Stimulated activated effector memory CD8-positive, alpha-beta T cell treated with anti-CD3 and anti-CD28 coated beads, Interleukin-12 subunit alpha, Interleukin-12 subunit beta, amount 100 ng/mL, for 72 hours (primary cell): ENCODE measurements around the gene CASP9.
"Not testable (repeated sequence)": the region's sequence is repeated elsewhere in the genome, so short reads cannot be mapped to it uniquely, and the experiment has no call there.

ENCODE experiments used
- ATAC-seq: fragments of 150-1000 bp; cut with Tn5 transposase; 2 replicates; pipeline ENCODE4 v1.10.0; 2021
- DNase-seq, 2 donors: peaks; one replicate each; pipeline ENCODE4 v3.0.0; 2021 to 2022; ENCODE audit warnings: low spot score in 2 of 2
- H3K27ac Mint-ChIP-seq: one replicate; pipeline ENCODE4 v1.8.0; 2022; ENCODE audit warnings: mild to moderate bottlenecking, mixed read lengths
- H3K36me3 Mint-ChIP-seq: one replicate; pipeline ENCODE4 v1.8.0; 2022; ENCODE audit warnings: mild to moderate bottlenecking, mixed read lengths
- H3K4me1 Mint-ChIP-seq: one replicate; pipeline ENCODE4 v1.8.0; 2022; ENCODE audit warnings: mixed read lengths
- H3K4me3 Mint-ChIP-seq: one replicate; pipeline ENCODE4 v1.8.0; 2022; ENCODE audit warnings: mild to moderate bottlenecking, mixed read lengths
- H3K9me3 Mint-ChIP-seq: one replicate; pipeline ENCODE4 v1.8.0; 2022; ENCODE audit warnings: mixed read lengths

The CASP9 gene

GRCh38 chr1:15489052-15489736 is 34.8 kb downstream of the CASP9 start:
- Mint-ChIP-seq H3K27ac (no peak overlapping the region), H3K4me1 (no peaks in the 10 kb centered on the region), H3K9me3 (no peaks in the 10 kb centered on the region), H3K4me3 (no peak overlapping the region), H3K36me3 (peaks cover 29% of the 10 kb centered on the region)
- no peak for ATAC-seq
- no peak for DNase-seq

DNA sequence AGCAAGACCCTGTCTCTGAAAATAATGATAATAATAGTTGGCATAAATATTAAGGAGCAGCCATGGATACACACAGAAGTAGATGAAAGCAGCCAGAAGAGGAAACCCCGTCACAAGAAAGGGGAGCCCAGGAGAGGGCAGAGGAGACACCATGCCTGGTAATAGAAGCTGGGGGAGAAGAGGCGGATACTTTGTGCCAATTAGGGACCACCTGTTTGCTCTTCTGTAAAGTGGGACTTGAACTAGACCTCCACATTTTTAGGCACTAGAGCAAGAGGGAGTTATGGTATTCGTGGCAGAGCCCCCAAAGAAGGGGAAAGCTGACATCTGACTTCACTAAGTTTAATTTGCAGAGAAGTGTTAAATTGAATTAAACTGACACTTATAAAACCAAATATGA is 35.6 kb downstream of the CASP9 start:
- DNase-seq: no peak
- no peak overlapping the region for H3K4me3 Mint-ChIP-seq
- no peaks in the 10 kb centered on the region for H3K9me3 Mint-ChIP-seq
- no peak overlapping the region for H3K27ac Mint-ChIP-seq
- peaks cover 21% of the 10 kb centered on the region for H3K36me3 Mint-ChIP-seq
- H3K4me1 Mint-ChIP-seq: no peaks in the 10 kb centered on the region
- no peak for ATAC-seq

GRCh38 chr1:15486844-15487610 is 37.0 kb downstream of the CASP9 start:
- H3K4me3 Mint-ChIP-seq, H3K4me1 Mint-ChIP-seq, DNase-seq, H3K27ac Mint-ChIP-seq, H3K9me3 Mint-ChIP-seq, ATAC-seq: not testable (repeated sequence)
- H3K36me3 Mint-ChIP-seq: peaks cover 10% of the 10 kb centered on the region

DNA sequence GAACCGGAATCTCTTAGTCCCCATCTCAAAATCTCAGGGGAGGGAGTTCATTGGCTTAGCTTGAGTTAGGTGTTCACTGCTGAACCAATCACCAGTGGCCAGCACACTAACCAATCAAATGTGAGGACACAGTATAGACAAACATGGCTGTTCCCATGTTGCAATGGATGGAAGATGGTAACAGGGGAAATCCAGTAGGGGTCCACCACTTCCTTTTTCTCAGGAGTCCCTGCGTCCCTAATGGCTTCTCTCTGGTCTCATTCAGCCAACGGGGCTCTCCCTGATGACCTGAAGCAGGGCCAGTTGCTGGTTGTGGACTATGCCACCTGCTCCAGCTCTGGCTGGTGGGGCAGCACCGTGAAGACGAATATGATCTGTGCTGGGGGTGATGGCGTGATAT is 38.4 kb downstream of the CASP9 start:
- no peak for DNase-seq
- Mint-ChIP-seq H3K27ac (no peak overlapping the region), H3K36me3 (peaks cover 5% of the 10 kb centered on the region), H3K4me3 (no peak overlapping the region), H3K4me1 (no peaks in the 10 kb centered on the region), H3K9me3 (no peaks in the 10 kb centered on the region)
- ATAC-seq: no peak

- H3K4me3 Mint-ChIP-seq: not testable (repeated sequence)
These were observed 39.6 kb downstream of the CASP9 start for GRCh38 chr1:15484443-15484842.

GRCh38 chr1:15483971-15484370 is 40.0 kb downstream of the CASP9 start:
- H3K36me3 Mint-ChIP-seq: peaks cover 5% of the 10 kb centered on the region
- H3K4me1 Mint-ChIP-seq: no peaks in the 10 kb centered on the region
- H3K27ac Mint-ChIP-seq: no peak overlapping the region
- no peak for DNase-seq
- no peak overlapping the region for H3K4me3 Mint-ChIP-seq
- H3K9me3 Mint-ChIP-seq: no peaks in the 10 kb centered on the region
- ATAC-seq: no peak

More at GRCh38 chr1:15484443-15484842, 39.6 kb downstream of the CASP9 start:
- DNase-seq, H3K27ac Mint-ChIP-seq, H3K4me1 Mint-ChIP-seq, H3K9me3 Mint-ChIP-seq, H3K36me3 Mint-ChIP-seq, ATAC-seq: not testable (repeated sequence)

- not testable (repeated sequence) for H3K4me1 Mint-ChIP-seq, H3K27ac Mint-ChIP-seq, DNase-seq, ATAC-seq, H3K36me3 Mint-ChIP-seq, H3K4me3 Mint-ChIP-seq, H3K9me3 Mint-ChIP-seq
These were observed 41.0 kb downstream of the CASP9 start for GRCh38 chr1:15482983-15483543.

DNA sequence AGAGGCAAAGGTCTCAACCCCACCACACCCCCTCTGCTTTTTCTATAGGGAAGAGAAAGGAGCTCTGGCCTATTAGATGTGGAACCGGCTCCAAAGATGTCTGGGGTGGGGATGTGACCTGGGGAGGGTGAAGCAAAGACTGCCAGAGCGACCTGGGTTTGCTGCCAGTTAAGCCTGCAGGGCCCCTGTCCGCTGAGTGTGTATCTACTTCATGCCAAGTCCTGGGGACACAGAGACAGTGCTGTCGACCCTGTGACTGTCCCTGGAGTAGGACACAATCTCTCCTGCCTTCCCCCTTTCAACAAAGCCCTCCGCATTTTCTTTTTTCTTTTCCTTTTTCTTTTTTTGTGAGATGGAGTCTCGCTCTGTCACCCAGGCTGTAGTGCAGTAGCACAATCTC is 41.6 kb downstream of the CASP9 start:
- H3K4me3 Mint-ChIP-seq, ATAC-seq, H3K4me1 Mint-ChIP-seq, H3K36me3 Mint-ChIP-seq, H3K9me3 Mint-ChIP-seq, DNase-seq, H3K27ac Mint-ChIP-seq: not testable (repeated sequence)

DNA sequence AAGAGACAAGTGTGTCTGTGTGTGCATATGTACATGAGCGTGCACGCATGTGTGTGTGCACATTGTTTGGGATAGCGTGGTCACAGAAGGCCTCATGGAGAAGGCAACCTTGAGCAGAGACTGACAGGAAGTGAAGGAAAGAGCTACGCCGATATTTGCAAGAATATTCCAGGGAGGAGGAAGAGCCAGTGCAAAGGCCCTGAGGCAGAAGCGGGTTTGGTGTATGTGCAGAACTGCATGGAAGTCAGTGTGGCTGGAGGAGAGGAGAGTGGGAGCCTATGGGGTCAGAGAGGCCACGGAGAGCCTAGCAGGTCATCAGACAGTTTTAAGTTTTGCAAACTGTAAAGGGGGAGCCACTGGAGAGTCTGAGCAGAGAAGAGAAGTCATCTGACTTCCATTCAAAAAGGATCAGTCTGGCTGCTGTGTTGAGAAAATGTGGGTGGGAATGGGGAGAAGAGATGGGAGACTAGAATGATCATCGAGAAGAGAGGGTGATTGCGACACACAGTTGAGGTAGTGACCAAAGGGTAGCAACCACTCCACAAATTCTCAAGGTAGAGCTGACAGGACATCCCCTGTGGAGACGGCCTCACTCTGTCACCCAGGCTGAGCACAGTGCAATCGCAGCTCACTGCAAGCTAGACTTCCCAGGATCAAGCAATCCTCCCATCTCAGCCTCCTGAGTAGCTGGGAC is 44.2 kb downstream of the CASP9 start:
- ATAC-seq (no peak), DNase-seq (no peak)
- no peak overlapping the region for H3K4me3 Mint-ChIP-seq
- H3K36me3 Mint-ChIP-seq: no peaks in the 10 kb centered on the region
- H3K9me3 Mint-ChIP-seq: no peaks in the 10 kb centered on the region
- H3K4me1 Mint-ChIP-seq: no peaks in the 10 kb centered on the region
- H3K27ac Mint-ChIP-seq: no peak overlapping the region

GRCh38 chr1:15477646-15478212 is 46.3 kb downstream of the CASP9 start:
- H3K27ac Mint-ChIP-seq: no peak overlapping the region

GRCh38 chr1:15476927-15477326 is 47.1 kb downstream of the CASP9 start:
- H3K9me3 Mint-ChIP-seq: no peaks in the 10 kb centered on the region
- H3K4me1 Mint-ChIP-seq: no peaks in the 10 kb centered on the region
- H3K27ac Mint-ChIP-seq: no peak overlapping the region
- no peaks in the 10 kb centered on the region for H3K36me3 Mint-ChIP-seq
- DNase-seq (no peak), ATAC-seq (no peak)
- no peak overlapping the region for H3K4me3 Mint-ChIP-seq

More at GRCh38 chr1:15477646-15478212, 46.3 kb downstream of the CASP9 start:
- ATAC-seq (no peak), DNase-seq (no peak)
- Mint-ChIP-seq H3K36me3 (no peaks in the 10 kb centered on the region), H3K9me3 (no peaks in the 10 kb centered on the region), H3K4me3 (no peak overlapping the region), H3K4me1 (no peaks in the 10 kb centered on the region)

DNA sequence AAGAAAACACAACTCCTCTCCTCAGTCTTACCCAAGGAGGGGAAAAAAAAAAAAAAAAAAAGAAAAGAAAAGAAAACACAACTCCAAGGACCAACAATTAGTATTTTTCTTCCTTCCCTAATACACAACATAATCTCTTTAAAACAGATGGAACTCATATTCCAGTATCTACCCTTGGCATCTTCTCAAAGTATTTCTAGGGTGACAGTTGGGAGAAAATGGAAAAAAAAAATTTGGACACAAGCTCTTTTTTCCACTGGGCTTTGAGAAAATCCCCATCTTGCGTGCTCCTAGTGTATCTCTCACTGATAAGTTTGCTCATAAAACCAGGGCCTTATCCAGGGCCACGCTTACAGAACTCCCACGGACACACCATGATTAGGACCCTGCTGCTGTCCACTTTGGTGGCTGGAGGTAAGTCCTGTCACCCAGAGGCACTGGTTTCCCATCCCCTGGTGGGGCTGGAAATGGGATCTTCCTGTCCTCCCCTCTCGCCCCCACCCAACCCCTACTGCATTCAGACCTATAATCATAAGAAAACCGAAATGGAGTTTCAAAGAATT is 48.2 kb downstream of the CASP9 start, which contains the start of gene CELA2B:
Gene CELA2B, plus strand, starts transcription at position 353 of the 563 bp plus-strand sequence. Its CDS starts 22 bp downstream, at position 375.
- Mint-ChIP-seq H3K4me3 (no peak within 1 kb of the TSS), H3K36me3 (no peaks in the 10 kb centered on the region), H3K9me3 (no peaks in the 10 kb centered on the region), H3K4me1 (no peaks in the 10 kb centered on the region), H3K27ac (no peak within 1 kb of the TSS)
- ATAC-seq (no peak), DNase-seq (no peak)

DNA sequence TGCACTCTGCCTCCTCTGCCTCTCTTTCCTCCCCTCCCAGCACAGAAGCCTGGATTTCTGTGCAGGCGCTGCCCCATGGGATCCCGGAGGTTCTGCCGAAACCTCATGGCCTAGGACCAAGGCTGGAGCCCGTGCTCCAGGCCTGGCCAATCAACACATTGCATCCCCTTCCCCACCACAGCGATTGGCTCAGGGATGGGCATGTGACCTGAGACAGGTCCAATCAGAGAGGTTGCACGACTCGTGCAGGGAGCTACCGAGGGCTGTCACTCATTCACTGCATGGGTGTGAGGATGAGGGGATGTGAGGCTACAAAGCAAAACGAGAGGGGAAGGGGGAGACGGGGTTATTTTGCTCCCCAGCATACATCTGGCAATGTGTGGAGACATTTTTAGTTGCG is 51.4 kb downstream of the CASP9 start:
- Mint-ChIP-seq H3K36me3 (no peaks in the 10 kb centered on the region), H3K4me1 (no peaks in the 10 kb centered on the region), H3K27ac (no peak overlapping the region), H3K9me3 (no peaks in the 10 kb centered on the region), H3K4me3 (no peak overlapping the region)
- no peak for ATAC-seq
- DNase-seq: no peak

GRCh38 chr1:15471723-15472122 is 52.3 kb downstream of the CASP9 start:
- H3K9me3 Mint-ChIP-seq, H3K4me3 Mint-ChIP-seq, ATAC-seq, H3K27ac Mint-ChIP-seq, H3K4me1 Mint-ChIP-seq, DNase-seq, H3K36me3 Mint-ChIP-seq: not testable (repeated sequence)

- H3K4me1 Mint-ChIP-seq, H3K36me3 Mint-ChIP-seq, DNase-seq, ATAC-seq, H3K4me3 Mint-ChIP-seq, H3K9me3 Mint-ChIP-seq, H3K27ac Mint-ChIP-seq: not testable (repeated sequence)
These were observed 52.9 kb downstream of the CASP9 start for GRCh38 chr1:15471067-15471466.
